Pancreas (tissue), 10 donors: ENCODE results near the gene NDUFS7. TPM values are rescaled to one million over a fixed set of nuclear protein-coding genes. Genes with fewer than 3 reads are reported as not detected.

Source experiments
- ATAC-seq, 4 donors: fragments of 200-7000 bp; cut with Tn5 transposase; one replicate each; pipeline versions ENCODE4 v1.8.0 to v1.9.1; 2020; ENCODE audit warnings: mild to moderate bottlenecking in 4 of 4, moderate library complexity in 4 of 4
- DNase-seq, 6 donors: peaks; one replicate each; pipeline ENCODE4 v3.0.0-alpha.2; 2020
- FAIRE-seq: peaks from 2 replicates; lab custom pipeline; 2012; peaks lifted over from hg19 to GRCh38; lab: Jason Lieb, UNC
- H3K27ac ChIP-seq, 4 donors: fragments of 200-600 bp; sonication (generic); 1 replicate in 3 of 4; 2 replicates in 1 of 4; pipeline versions ENCODE4 v1.5.0 to v1.8.0; 2020
- H3K27me3 ChIP-seq, 4 donors: fragments of 200-600 bp; one replicate each; pipeline ENCODE4 v1.8.0; 2021
- H3K36me3 ChIP-seq, 3 donors: fragments of 200-600 bp; sonication (generic) in 1 of 3; one replicate each; pipeline versions ENCODE4 v1.5.0 to v1.8.0; 2020 to 2021
- H3K4me1 ChIP-seq, 3 donors: fragments of 200-600 bp; one replicate each; pipeline ENCODE4 v1.8.0; 2021
- H3K4me3 ChIP-seq, 4 donors: fragments of 200-600 bp; sonication (generic) in 2 of 4; one replicate each; pipeline versions ENCODE4 v1.5.0 to v1.8.0; 2020 to 2021
- H3K9me3 ChIP-seq, 4 donors: fragments of 200-600 bp; one replicate each; pipeline ENCODE4 v1.8.0; 2021
- WGBS, 2 donors: extraction: QIAGEN DNeasy Blood & Tissue Kit; methylation state at CpG; one replicate each; pipeline ENCODE4 v1.1.7; 2013; 5-methylcytosine and 5-hydroxymethylcytosine counted together
- intact Hi-C, 3 donors: fragments of 100-400 bp; cut with DNase I; formaldehyde crosslinking; loops; one replicate each; pipeline versions ENCODE4 v1.11.1 to v1.14.2; 2022
- polyA plus RNA-seq, 2 donors: library from polyadenylated mRNA; stranded (reverse); fragments of 200-250 nt; gene quantifications; one replicate each; pipeline ENCODE4 v1.2.3, GENCODE V29; 2013
- total RNA-seq, 6 donors: library from RNA; stranded (reverse); fragmentation: NEBNext Ultra II Directional in 4 of 6; extraction: Animal tissue kit (Norgen Biotek cat#: 25700) in 4 of 6; gene quantifications; one replicate each; pipeline versions ENCODE4 v1.2.1 to v1.2.4, GENCODE V29; 2021 to 2023
- TF ChIP-seq, protein P1 (sequence below), 4 donors: fragments of 200-600 bp; sonication (generic) in 3 of 4; IDR thresholded peaks; one replicate each; pipeline versions ENCODE4 v1.5.0 to v1.8.0; 2021; ENCODE audit warnings: antibody characterized with exemption in 4 of 4
- donor health status: healthy with polysubstance abuse.
- donor health status: DM: no; HTN: no; CAD: no; lungs with moderate emphysema.
- donor health status: DM: no; HTN: no; CAD: no.
- donor health status: control.
- donor health status: control.
- donor health status: Bipolar disorder and iron deficiency.
- donor health status: DM: yes; HTN: yes; CAD: no.
- donor health status: DM: no; HTN: no; CAD: no.
- donor health status: DM: no; HTN: no; CAD: no.
- donor health status: DM: yes; HTN: yes; CAD: no.

Gene NDUFS7
- total and polyA plus RNA-seq, 8 donors: 32.1 to 70.8 (median 46.5) TPM

GRCh38 chr19:1426736-1427135 is 43.0 kb downstream of the NDUFS7 start:
- TF ChIP-seq, protein P1, sequence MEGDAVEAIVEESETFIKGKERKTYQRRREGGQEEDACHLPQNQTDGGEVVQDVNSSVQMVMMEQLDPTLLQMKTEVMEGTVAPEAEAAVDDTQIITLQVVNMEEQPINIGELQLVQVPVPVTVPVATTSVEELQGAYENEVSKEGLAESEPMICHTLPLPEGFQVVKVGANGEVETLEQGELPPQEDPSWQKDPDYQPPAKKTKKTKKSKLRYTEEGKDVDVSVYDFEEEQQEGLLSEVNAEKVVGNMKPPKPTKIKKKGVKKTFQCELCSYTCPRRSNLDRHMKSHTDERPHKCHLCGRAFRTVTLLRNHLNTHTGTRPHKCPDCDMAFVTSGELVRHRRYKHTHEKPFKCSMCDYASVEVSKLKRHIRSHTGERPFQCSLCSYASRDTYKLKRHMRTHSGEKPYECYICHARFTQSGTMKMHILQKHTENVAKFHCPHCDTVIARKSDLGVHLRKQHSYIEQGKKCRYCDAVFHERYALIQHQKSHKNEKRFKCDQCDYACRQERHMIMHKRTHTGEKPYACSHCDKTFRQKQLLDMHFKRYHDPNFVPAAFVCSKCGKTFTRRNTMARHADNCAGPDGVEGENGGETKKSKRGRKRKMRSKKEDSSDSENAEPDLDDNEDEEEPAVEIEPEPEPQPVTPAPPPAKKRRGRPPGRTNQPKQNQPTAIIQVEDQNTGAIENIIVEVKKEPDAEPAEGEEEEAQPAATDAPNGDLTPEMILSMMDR (IDR thresholded peaks at IDR 0.05): no peak
- Histone ChIP-seq H3K9me3 (no peaks in the 10 kb centered on the region), H3K4me1 (no peaks in the 10 kb centered on the region), H3K27ac (no peak overlapping the region), H3K27me3 (no peaks in the 10 kb centered on the region), H3K4me3 (no peak overlapping the region), H3K36me3 (peaks cover 0 to 52% (median 38%) of the 10 kb centered on the region in 3 donors)
- 86 to 90% methylated on average over 9 of the region's 9 CpGs for WGBS, 2 donors
- intact Hi-C loops: no loop called here
- no peak for DNase-seq
- no peak for FAIRE-seq
- no peak for ATAC-seq

DNA sequence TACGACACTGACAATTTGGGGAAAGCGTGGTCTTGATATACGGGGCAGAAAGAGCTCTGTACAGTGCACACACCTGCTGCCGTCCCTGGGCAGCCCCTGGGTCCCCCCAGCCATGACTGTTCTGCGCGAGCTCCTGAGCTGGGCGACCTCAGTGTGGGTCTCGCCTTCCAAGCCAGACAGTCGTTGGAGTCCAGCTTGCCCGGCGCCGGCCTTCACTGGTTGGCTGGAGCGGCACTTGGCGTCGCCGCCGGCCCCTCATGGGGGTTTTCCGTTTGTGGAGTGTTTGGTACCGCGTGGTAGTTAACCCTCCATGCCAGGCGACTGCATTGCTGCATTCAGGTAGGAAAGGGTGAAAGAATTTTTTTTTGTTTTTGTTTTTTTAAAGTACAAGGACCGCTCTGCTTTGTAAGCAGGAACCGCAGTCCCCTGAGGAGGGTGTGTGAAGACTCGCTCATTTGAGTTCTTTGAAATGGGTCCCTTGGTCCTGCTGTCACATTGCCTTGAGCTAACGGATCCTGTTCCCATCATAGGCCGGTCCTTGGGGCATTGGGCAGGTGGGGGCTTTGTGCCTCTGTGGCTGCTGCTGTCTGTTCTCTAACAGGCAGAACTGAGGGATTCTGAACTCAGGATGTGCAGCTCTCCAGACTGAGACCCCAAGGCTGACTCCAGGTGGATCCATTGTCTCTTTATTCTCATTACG is 43.7 kb downstream of the NDUFS7 start:
- Histone ChIP-seq H3K9me3 (no peaks in the 10 kb centered on the region), H3K36me3 (peaks cover 0 to 53% (median 38%) of the 10 kb centered on the region in 3 donors), H3K27ac (no peak overlapping the region), H3K4me1 (no peaks in the 10 kb centered on the region), H3K27me3 (no peaks in the 10 kb centered on the region), H3K4me3 (no peak overlapping the region)
- no peak for ATAC-seq
- intact Hi-C loops: no loop called here
- 92 to 94% methylated on average over 27 of the region's 27 CpGs for WGBS, 2 donors
- TF ChIP-seq, protein P1 (IDR thresholded peaks at IDR 0.05): no peak
- DNase-seq: no peak
- FAIRE-seq: no peak

GRCh38 chr19:1428738-1429391 is 45.2 kb downstream of the NDUFS7 start:
- Histone ChIP-seq H3K27ac (no peak overlapping the region), H3K4me1 (no peaks in the 10 kb centered on the region), H3K36me3 (peaks cover 0 to 53% (median 28%) of the 10 kb centered on the region in 3 donors), H3K27me3 (no peaks in the 10 kb centered on the region), H3K9me3 (no peaks in the 10 kb centered on the region), H3K4me3 (no peak overlapping the region)
- intact Hi-C loops: no loop called here
- DNase-seq (peak in 1 of 6 donors; percentile 54), FAIRE-seq (no peak), ATAC-seq (peak in 2 of 4 donors; percentile 6)
- 81 to 83% methylated on average over 39 to 41 of the region's 41 CpGs for WGBS, 2 donors
- TF ChIP-seq, protein P1 (IDR thresholded peaks at IDR 0.05): no peak

GRCh38 chr19:1429750-1430149 is 46.0 kb downstream of the NDUFS7 start:
- TF ChIP-seq, protein P1 (IDR thresholded peaks at IDR 0.05): no peak
- DNase-seq: no peak
- WGBS, 2 donors: 47 to 52% methylated on average over 14 of the region's 14 CpGs
- H3K27ac ChIP-seq: no peak overlapping the region
- H3K4me3 ChIP-seq: no peak overlapping the region
- no peak for FAIRE-seq
- no peaks in the 10 kb centered on the region for H3K9me3 ChIP-seq
- intact Hi-C loops: no loop called here
- peak in 2 of 4 donors; percentile 13 to 34 for ATAC-seq
- H3K27me3 ChIP-seq: no peaks in the 10 kb centered on the region
- peaks cover 0 to 58% (median 27%) of the 10 kb centered on the region in 3 donors for H3K36me3 ChIP-seq
- no peaks in the 10 kb centered on the region for H3K4me1 ChIP-seq

DNA sequence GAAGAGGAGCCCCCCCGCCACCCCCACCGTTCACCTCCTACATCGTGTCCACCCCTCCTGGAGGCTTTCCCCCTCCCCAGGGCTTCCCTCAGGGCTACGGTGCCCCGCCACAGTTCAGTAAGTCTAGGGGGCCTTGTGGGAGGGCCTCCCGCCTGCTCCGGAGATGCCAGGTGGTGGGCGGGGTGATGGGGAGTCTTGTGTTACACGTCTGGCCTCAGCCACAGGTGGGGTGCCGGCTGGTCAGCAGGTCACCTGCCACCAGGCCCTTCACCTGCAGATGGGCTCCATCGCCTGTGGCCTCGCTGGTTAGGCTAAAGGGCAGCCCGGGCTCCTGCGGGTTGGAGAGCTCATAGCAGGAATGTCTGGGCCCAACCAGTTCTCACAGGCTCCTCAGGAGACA is 46.5 kb downstream of the NDUFS7 start:
- 88% methylated on average over 13 to 14 of the region's 14 CpGs for WGBS, 2 donors
- Histone ChIP-seq H3K36me3 (peaks cover 0 to 59% (median 27%) of the 10 kb centered on the region in 3 donors), H3K27ac (no peak overlapping the region), H3K9me3 (no peaks in the 10 kb centered on the region), H3K4me3 (no peak overlapping the region), H3K27me3 (no peaks in the 10 kb centered on the region), H3K4me1 (no peaks in the 10 kb centered on the region)
- peak in 1 of 6 donors; percentile 50 for DNase-seq
- no peak for ATAC-seq
- no peak for FAIRE-seq
- TF ChIP-seq, protein P1 (IDR thresholded peaks at IDR 0.05): no peak
- intact Hi-C loops: no loop called here
